Memory B cell (primary cell): ENCODE measurements around the gene CSK.
A peak's percentile ranks its signal among the peaks of the same experiment; 100 is the strongest.

Experiments
- ATAC-seq: fragments of 150-1000 bp; cut with Tn5 transposase; 2 replicates; pipeline ENCODE4 v1.10.0; 2021; ENCODE audit warnings: low read depth, mild to moderate bottlenecking, moderate library complexity
- DNase-seq, 2 donors: peaks; one replicate each; pipeline ENCODE4 v3.0.0; 2022; ENCODE audit warnings: low spot score in 2 of 2
- H3K27ac Mint-ChIP-seq: one replicate; pipeline ENCODE4 v1.8.0; 2022; ENCODE audit warnings: mild to moderate bottlenecking, moderate library complexity, mixed read lengths
- H3K27me3 Mint-ChIP-seq: one replicate; pipeline ENCODE4 v1.8.0; 2022; ENCODE audit warnings: mixed read lengths
- H3K36me3 Mint-ChIP-seq: one replicate; pipeline ENCODE4 v1.8.0; 2022; ENCODE audit warnings: mild to moderate bottlenecking, mixed read lengths
- H3K4me1 Mint-ChIP-seq: one replicate; pipeline ENCODE4 v1.8.0; 2022; ENCODE audit warnings: mixed read lengths
- H3K4me3 Mint-ChIP-seq: one replicate; pipeline ENCODE4 v1.8.0; 2022; ENCODE audit warnings: mild to moderate bottlenecking, moderate library complexity, mixed read lengths
- H3K9me3 Mint-ChIP-seq: one replicate; pipeline ENCODE4 v1.8.0; 2022; ENCODE audit warnings: mixed read lengths

The CSK gene

DNA sequence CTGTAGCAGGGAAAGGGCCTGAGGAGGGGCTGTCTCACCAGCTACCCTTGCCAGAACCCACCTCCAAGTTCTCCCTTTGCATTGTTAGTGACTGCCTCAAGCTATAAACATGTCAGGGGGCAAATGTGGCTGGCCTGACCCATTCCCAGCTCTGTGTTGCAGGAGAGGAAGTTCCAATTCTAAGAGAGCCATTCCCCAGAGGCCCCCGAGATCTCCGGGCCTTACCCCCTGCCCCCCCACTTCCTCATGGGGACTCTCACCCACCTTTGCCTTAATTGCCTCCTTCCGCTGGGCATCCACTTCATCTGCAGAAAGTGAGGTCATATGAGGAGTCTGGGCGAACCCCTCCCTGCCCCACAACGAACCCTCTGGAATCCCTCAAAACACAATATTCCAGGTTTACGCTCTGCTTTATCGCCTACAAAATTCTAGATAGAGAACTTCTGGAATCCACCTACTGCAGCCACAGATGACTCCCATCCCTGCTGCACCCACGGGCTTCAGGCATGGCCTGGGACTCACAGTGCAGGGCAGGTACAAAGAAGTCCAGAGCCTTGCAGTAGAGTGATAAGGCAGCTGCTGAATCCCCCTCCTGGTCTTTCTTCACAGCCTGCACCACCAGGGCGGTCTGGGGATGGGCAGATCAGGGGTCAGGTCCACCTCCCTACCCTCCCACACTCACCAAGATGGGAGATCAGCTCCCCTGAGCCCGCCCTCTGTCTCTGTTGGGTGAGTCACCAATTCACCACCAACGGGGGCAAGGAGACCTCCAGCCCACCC lies 57.1 kb downstream of the CSK start:
- H3K36me3 Mint-ChIP-seq, result no peaks in the 10 kb centered on the region
- DNase-seq (no peak), ATAC-seq (no peak)
- no peaks in the 10 kb centered on the region for H3K27me3 Mint-ChIP-seq
- H3K9me3 Mint-ChIP-seq, result no peaks in the 10 kb centered on the region
- peaks cover 29% of the 10 kb centered on the region for H3K4me1 Mint-ChIP-seq
- no peak overlapping the region for H3K27ac Mint-ChIP-seq
- no peak overlapping the region for H3K4me3 Mint-ChIP-seq

DNA sequence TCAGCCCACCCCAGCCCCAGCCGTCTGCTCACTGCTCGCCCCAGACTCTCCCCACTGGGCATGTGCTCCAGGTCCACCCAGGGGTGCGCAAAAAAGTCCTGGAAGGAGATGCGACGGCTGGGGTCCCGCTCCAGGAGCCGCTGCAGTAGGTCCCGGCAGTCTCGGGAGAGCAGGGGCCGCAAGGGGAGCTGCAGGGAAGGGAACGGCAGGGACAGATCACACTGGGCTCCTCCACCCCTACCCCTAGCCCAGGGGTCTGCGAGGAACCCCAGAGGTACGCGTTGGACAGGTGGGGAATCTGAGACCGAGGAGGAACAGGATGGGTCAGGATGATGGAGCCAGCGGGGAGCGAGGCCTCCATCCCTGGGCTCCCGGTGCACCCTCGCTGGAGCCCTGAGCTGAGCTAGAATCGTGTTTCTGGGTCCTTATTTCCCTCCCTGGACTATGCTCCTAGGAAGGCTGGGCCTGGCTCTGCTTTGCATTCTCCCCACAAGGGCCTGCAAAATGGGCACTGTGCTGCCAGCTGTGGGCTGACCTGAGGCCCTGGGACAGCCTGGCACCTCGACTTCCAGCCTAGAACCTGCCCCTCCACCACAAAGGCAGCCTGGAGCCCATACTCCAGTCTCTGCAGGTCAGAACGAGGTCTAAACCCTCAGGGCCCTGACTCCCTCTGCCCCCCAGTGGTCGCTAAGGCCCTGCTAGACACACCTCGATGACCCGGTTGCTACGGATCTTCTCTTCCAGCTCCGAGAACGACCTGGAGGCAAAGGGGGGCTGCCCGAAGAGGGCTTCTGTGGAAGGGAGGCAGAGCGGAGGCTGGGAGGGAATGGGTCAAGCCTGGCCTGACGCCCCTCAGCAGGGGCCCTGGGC lies 57.9 kb downstream of the CSK start:
- peaks cover 36% of the 10 kb centered on the region for H3K4me1 Mint-ChIP-seq
- no peak overlapping the region for H3K27ac Mint-ChIP-seq
- ATAC-seq (no peak), DNase-seq (no peak)
- H3K9me3 Mint-ChIP-seq, result no peaks in the 10 kb centered on the region
- H3K27me3 Mint-ChIP-seq, result no peaks in the 10 kb centered on the region
- H3K4me3 Mint-ChIP-seq, result no peak overlapping the region
- H3K36me3 Mint-ChIP-seq, result no peaks in the 10 kb centered on the region

DNA sequence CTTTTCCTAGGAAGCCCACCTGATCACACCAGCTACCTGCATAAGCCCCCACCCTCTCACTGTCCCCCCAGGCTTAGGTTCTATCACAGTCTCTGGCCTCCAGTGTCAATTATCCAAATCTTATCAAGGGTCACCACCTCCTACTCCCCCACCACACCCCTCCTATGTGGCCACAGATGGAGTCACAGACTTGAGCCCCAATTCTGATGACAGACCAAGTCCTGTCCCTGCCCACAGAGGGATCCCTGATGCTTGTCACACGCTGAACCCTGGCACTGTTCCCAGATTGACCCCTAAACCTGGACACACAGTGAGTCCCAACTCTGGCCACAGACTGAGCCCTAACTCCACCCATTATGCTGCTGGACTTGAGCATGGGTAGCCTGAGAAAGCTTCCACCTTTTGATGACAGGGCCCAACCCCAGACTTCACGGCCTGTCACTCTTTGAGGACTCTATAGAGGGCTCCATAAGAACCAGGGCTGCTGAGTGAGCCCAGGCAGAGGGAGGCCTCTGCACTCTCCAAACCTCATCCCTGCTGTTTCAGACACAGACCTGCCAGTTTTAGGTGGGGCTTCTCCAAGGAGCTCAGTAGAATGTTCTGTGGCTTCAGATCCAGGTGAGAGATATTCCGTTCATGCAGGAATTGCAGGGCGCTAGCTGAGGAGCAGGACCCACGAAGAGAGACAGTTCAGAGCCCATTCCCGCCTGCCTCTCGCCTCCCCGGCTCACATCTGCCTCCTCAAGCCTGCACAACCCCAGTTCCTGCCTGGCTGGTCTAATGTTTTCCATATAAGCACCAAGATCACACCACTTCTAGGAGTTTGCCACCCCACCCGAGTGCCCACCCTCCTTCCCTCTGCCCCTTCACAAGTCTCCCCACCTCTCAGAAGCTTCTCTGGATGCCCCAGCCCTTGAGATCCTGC lies 59.2 kb downstream of the CSK start:
- Mint-ChIP-seq H3K27me3 (no peaks in the 10 kb centered on the region), H3K4me3 (no peak overlapping the region), H3K4me1 (peaks cover 42% of the 10 kb centered on the region), H3K36me3 (no peaks in the 10 kb centered on the region), H3K27ac (no peak overlapping the region), H3K9me3 (no peaks in the 10 kb centered on the region)
- ATAC-seq, result no peak
- DNase-seq, result no peak

DNA sequence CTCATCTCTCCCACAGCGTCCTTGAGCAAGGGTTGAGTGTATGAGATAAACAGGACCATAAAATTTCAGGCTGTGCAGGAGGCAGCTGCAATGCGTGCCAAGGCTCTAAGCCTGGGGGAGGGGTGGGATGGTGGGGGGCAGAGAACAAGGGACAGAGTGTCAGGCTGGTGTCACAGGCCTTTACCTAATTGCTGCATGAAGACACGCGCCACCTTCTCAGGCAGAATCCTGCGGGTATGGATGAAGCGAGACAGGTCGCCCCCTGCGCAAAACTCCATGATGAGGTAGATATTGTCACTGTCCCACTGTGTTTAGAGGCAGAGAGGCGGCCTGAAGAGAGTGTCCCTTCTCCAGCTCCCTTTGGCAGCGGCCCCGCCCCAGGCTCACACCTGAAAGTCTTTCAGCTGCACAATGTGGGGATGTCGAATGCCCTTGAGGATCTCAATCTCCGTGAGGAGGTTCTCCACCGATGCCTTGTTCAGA lies 60.1 kb downstream of the CSK start:
- Mint-ChIP-seq H3K4me3 (peak overlapping the region; percentile 91), H3K4me1 (peaks cover 44% of the 10 kb centered on the region), H3K36me3 (no peaks in the 10 kb centered on the region), H3K27ac (no peak overlapping the region), H3K9me3 (no peaks in the 10 kb centered on the region), H3K27me3 (no peaks in the 10 kb centered on the region)
- ATAC-seq, result no peak
- no peak for DNase-seq

DNA sequence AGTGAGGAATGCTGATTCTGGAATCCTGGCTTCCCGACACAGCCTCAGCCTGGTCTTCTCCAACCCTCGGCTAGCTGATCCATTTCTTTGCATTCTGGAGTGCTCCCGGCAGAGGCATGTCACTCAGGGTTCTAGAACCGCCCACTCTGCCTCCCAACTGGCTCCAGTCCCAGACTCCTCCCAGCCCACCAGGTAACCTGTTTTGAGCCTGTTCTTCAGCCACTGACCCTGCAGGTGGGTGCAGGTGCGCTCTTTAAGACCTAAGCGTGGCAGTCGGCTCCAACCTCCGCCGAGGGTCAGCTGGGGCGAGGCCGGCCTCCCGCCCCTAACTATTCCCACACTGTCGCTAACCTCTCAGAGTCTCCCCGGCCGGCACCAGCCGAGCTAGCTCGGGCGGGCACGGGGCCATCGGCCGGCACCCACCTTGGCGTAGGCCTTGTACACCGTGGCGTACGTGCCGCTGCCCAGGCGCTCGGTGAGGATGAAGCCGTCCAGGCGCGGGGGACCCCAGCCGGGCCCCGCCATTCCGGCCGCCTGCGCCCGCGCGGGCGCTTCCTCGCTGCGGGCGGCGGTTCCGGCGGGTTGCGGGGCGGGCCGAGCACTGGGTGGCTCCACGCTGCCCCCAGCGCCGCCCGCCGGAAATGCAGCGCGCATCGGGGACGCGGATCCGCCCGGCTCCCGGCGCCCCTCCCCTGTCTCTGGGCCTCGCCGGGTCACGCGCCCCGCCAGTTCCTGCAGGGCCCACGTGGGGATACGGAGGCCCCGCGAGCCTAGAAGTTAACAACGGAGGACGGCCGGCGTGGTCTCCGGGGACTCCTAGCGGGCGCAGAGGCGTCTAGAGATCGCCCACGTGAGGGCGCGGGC lies 60.9 kb downstream of the CSK start, which contains the start of gene ULK3:
ULK3 (minus strand) TSS at position 576 of the 864 bp plus-strand sequence; CDS start at position 525, 51 bp downstream.
- H3K4me1 Mint-ChIP-seq, result peaks cover 44% of the 10 kb centered on the region
- peak; percentile 91 for ATAC-seq
- H3K36me3 Mint-ChIP-seq, result peaks cover 2% of the 10 kb centered on the region
- no peaks in the 10 kb centered on the region for H3K9me3 Mint-ChIP-seq
- no peaks in the 10 kb centered on the region for H3K27me3 Mint-ChIP-seq
- peak within 1 kb of the TSS; percentile 94 for H3K27ac Mint-ChIP-seq
- peak within 1 kb of the TSS; percentile 91 for H3K4me3 Mint-ChIP-seq
- peak; percentile 94 to 97 for DNase-seq

DNA sequence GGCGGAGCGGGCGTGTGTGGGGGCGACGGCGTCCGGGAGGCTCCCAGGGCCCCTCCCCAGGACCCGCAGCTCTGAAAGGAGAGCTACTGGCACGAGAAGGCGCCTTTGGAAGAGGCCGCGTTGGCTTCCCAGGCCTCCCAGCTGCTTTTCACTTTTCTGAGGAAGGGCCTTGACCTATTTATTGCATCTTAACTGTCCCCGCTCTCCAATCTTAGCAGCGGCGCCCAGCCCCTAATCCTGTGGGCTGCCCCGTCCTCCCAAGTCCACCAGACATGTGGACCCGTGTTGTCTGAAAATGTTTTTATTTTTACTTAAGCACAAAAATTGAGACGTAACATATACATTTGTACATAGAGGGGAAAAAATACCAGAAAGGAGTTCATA lies 61.6 kb downstream of the CSK start:
- ATAC-seq (no peak), DNase-seq (no peak)
- Mint-ChIP-seq H3K27me3 (no peaks in the 10 kb centered on the region), H3K4me1 (peaks cover 44% of the 10 kb centered on the region), H3K27ac (peak overlapping the region; percentile 94), H3K4me3 (peak overlapping the region; percentile 91), H3K9me3 (no peaks in the 10 kb centered on the region), H3K36me3 (peaks cover 7% of the 10 kb centered on the region)

DNA sequence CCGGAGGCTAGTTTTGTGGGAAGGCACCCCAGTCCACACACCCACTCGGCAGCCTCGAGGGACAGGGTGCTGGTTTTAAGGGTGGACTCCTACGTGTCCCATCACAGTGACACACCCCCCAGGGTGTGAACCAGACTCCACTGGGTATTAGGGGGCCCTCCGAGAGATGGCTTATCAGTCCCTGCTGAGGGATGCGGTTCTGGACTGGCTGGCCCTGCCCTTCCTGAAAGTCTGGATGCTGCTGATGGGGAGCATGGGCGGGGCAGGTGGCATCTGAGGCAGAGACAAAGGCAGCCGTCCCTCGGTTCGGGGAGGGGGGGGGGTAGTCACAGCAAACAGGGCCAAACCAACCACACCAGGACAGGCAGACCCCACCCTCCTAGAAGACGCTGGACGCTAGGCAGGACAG lies 62.0 kb downstream of the CSK start:
- peaks cover 43% of the 10 kb centered on the region for H3K4me1 Mint-ChIP-seq
- no peaks in the 10 kb centered on the region for H3K27me3 Mint-ChIP-seq
- H3K9me3 Mint-ChIP-seq, result no peaks in the 10 kb centered on the region
- peak overlapping the region; percentile 94 for H3K27ac Mint-ChIP-seq
- H3K36me3 Mint-ChIP-seq, result peaks cover 7% of the 10 kb centered on the region
- no peak for DNase-seq
- ATAC-seq, result no peak
- H3K4me3 Mint-ChIP-seq, result no peak overlapping the region

DNA sequence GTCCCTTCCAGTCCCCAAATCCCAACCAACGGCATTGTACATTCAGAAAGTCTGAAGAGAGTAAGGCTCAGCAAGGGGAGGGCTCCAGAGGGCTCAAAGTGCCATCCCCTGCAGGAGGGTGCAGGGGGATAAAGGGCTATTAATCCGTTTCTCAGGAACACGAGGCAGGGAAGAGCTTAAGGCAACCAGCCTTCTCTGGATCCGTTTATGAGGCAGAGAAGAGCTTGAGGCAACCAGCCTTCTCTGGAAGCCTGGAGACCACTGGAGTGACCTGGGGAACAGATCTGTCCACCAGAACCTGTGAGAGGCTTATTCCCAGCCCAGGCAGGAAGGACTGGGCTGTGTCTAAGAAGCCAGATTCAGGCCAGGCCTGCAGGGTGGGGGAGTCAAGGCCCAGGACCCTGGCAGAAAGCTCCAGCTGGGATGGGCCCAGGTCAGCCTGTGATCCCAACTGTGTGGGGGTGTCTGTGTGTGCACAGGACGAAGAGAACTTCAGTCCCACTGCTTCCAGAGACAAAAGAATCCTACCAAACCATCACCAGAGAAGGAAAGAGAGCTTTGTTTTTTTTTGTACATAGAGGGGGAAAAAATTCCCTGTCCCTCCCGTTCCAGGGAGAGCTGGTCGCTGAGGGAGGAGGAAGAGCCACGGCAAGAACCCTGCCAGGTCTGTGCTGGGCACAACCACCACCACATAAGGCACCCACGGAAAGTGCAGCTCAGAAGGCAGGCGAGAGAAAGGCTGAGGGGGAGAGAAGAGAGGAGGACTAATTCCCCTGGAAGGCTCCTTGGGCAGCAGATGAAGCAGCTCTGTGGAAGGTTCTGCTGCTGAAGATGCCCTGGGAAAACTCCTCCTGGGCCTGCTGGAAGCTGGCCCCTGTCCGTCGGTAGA lies 62.7 kb downstream of the CSK start:
- Mint-ChIP-seq H3K4me1 (peaks cover 41% of the 10 kb centered on the region), H3K36me3 (peaks cover 8% of the 10 kb centered on the region), H3K9me3 (no peaks in the 10 kb centered on the region), H3K4me3 (peak overlapping the region; percentile 28), H3K27me3 (no peaks in the 10 kb centered on the region), H3K27ac (peak overlapping the region; percentile 94)
- ATAC-seq, result no peak
- no peak for DNase-seq

DNA sequence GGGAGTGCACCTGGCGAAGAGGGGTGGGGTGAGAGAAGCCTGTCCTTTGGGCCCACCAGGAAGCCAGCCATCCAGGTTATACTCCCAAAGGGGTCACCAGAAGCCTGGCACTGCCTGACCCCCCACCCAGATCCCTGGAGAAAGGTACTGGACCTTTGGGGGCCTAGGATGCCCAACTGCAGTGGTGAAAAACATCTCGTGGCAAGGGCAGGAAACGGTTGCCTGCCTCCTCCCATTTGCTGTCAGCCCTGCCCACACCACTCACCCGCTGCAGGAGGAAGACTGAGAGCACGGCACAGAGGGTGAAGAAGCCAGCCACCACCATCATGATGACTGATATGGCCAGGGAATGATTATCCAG lies 63.3 kb downstream of the CSK start:
- Mint-ChIP-seq H3K4me3 (peak overlapping the region; percentile 28), H3K4me1 (peaks cover 43% of the 10 kb centered on the region), H3K27me3 (no peaks in the 10 kb centered on the region), H3K9me3 (no peaks in the 10 kb centered on the region), H3K27ac (peak overlapping the region; percentile 94), H3K36me3 (peaks cover 12% of the 10 kb centered on the region)
- ATAC-seq (peak; percentile 10), DNase-seq (no peak)

DNA sequence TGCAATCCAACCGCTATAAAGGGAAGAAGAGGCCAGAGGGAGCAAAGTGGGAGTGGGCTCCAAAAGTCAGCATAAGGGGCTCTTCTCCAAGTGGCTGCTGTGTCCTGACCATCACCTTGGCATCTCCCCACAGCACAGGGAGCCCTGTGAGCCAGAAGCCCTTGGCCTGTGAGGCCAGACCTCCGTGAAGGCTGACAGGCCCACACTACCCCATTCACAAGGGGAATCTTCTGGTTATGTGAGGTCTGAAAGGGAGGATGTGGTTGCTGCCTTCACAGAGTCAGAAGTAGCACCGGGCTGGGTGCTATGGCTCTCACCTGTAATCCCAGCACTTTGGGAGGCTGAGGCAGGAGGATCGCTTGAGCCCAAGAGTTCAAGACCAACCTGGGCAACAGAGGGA lies 63.7 kb downstream of the CSK start:
- ATAC-seq (no peak), DNase-seq (no peak)
- H3K4me3 Mint-ChIP-seq, result no peak overlapping the region
- H3K4me1 Mint-ChIP-seq, result peaks cover 42% of the 10 kb centered on the region
- H3K36me3 Mint-ChIP-seq, result peaks cover 12% of the 10 kb centered on the region
- no peaks in the 10 kb centered on the region for H3K9me3 Mint-ChIP-seq
- H3K27ac Mint-ChIP-seq, result peak overlapping the region; percentile 94
- no peaks in the 10 kb centered on the region for H3K27me3 Mint-ChIP-seq

DNA sequence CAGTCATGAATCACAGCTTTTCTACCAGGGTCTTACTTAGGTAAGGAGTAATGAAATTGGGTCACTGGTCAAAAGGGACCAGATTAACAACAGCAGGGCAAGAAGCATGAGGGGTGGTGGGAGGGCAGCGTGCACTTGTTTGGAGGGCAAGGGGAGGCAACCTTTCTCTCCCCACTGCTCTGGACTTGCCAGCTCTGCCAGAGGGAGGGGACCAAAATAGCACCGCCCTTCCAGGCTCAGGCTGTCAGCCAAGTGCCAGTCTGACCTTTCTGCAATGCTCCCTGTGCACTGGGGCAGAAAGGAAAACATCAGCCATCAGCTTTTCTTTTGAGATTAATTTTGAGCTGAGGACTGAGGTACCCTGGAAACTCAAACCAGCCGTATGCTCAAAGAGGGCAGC lies 65.6 kb downstream of the CSK start:
- H3K36me3 Mint-ChIP-seq, result peaks cover 17% of the 10 kb centered on the region
- H3K27ac Mint-ChIP-seq, result no peak overlapping the region
- H3K9me3 Mint-ChIP-seq, result no peaks in the 10 kb centered on the region
- H3K4me1 Mint-ChIP-seq, result peaks cover 25% of the 10 kb centered on the region
- no peak for DNase-seq
- no peak overlapping the region for H3K4me3 Mint-ChIP-seq
- ATAC-seq, result no peak
- H3K27me3 Mint-ChIP-seq, result no peaks in the 10 kb centered on the region

DNA sequence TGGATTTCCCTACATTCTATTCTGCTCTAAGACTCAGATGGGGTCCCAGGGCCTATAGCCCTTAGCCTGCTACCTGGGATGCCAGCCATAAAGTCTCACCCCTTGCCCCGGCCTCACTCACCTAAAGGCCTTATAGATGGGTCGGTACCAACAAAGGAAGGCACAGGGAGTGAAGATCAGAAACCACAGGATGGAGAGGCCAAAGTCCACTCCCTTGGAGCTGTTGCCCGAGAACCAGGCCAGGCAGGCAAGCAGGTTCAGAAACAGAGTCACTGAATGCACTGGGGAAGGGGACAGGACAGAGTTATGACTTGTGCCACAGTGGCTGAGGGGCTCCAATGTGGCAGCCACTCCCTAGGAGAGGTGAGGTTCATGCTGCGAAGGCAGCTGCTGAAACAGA lies 68.5 kb downstream of the CSK start:
- ATAC-seq, result no peak
- no peaks in the 10 kb centered on the region for H3K27me3 Mint-ChIP-seq
- no peak overlapping the region for H3K27ac Mint-ChIP-seq
- no peak for DNase-seq
- H3K4me3 Mint-ChIP-seq, result no peak overlapping the region
- peaks cover 21% of the 10 kb centered on the region for H3K36me3 Mint-ChIP-seq
- peaks cover 12% of the 10 kb centered on the region for H3K4me1 Mint-ChIP-seq
- H3K9me3 Mint-ChIP-seq, result no peaks in the 10 kb centered on the region
